Gastroesophageal sphincter (tissue), 4 donors: ENCODE data around the gene RXRA. TPM values are rescaled to one million over a fixed set of nuclear protein-coding genes. Genes with fewer than 3 reads are reported as not detected.

ENCODE experiments used
- ATAC-seq: fragments of 150-250 bp; one replicate; pipeline ENCODE4 v1.9.1; 2016; ENCODE audit warnings: mild to moderate bottlenecking, moderate library complexity
- H3K27ac ChIP-seq, 4 donors: fragments of 200-600 bp; sonication (generic) in 3 of 4; 1 replicate in 3 of 4; 2 replicates in 1 of 4; pipeline ENCODE4 v1.5.1; 2016 to 2019
- H3K27me3 ChIP-seq: fragments of 200-600 bp; sonication (generic); one replicate; pipeline ENCODE4 v1.5.1; 2019
- H3K36me3 ChIP-seq, 2 donors: fragments of 200-600 bp; sonication (generic); one replicate each; pipeline ENCODE4 v1.5.1; 2019; ENCODE audit warnings: control low read depth in 1 of 2
- H3K4me1 ChIP-seq, 3 donors: fragments of 200-600 bp; sonication (generic); 1 replicate in 2 of 3; 2 replicates in 1 of 3; pipeline ENCODE4 v1.5.1; 2016 to 2019; ENCODE audit warnings: control low read depth in 2 of 3
- H3K4me3 ChIP-seq, 2 donors: fragments of 200-600 bp; sonication (generic); one replicate each; pipeline ENCODE4 v1.5.1; 2019; ENCODE audit warnings: mild to moderate bottlenecking in 1 of 2, moderate library complexity in 1 of 2
- H3K9me3 ChIP-seq, 3 donors: fragments of 200-600 bp; sonication (generic); one replicate each; pipeline ENCODE4 v1.5.1; 2017 to 2019; ENCODE audit warnings: control low read depth in 2 of 3
- CTCF ChIP-seq, 4 experiments: fragments of 200-600 bp in 2 of 4; fragments of 450-650 bp in 2 of 4; sonication (generic) in 1 of 4; IDR thresholded peaks; one replicate each; pipeline ENCODE4 v1.5.1; 2017 to 2019; ENCODE audit warnings: antibody characterized with exemption in 4 of 4, mild to moderate bottlenecking in 2 of 4, moderate library complexity in 2 of 4
- EP300 ChIP-seq: sonication (generic); formaldehyde crosslinking; IDR thresholded peaks from one replicate; pipeline ENCODE4 v1.6.1; 2017; ENCODE audit warnings: antibody characterized with exemption, mild to moderate bottlenecking
- POLR2A ChIP-seq, 2 donors: fragments of 450-650 bp; IDR thresholded peaks; one replicate each; pipeline ENCODE4 v1.6.1; 2017; ENCODE audit warnings: antibody characterized with exemption in 2 of 2, mild to moderate bottlenecking in 2 of 2, moderate library complexity in 1 of 2
- POLR2AphosphoS5 ChIP-seq: sonication (generic); formaldehyde crosslinking; IDR thresholded peaks from one replicate; pipeline ENCODE4 v1.6.1; 2017; ENCODE audit warnings: antibody characterized with exemption
- WGBS, 2 donors: methylation state at CpG; one replicate each; pipeline ENCODE4 v1.1.5; 2018; ENCODE audit warnings: low coverage in 1 of 2; 5-methylcytosine and 5-hydroxymethylcytosine counted together
- total RNA-seq, 4 donors: library from RNA; depleted of rRNA; stranded (reverse); fragments of >200 nt; gene quantifications; one replicate each; pipeline ENCODE4 v1.1.0, GENCODE V29; 2016

RXRA gene
- total RNA-seq, 4 donors from 2014 or later = 45.1 to 78.9 (median 55.3) TPM

GRCh38 chr9:134460206-134460605 lies 134.0 kb downstream of the RXRA start:
- WGBS, 2 donors = 89% methylated on average over 7 of the region's 12 CpGs; no CpG with 5 or more reads in 1 of the 2 donors
- Histone ChIP-seq H3K27ac (no peak overlapping the region), H3K4me3 (no peak overlapping the region), H3K27me3 (no peaks in the 10 kb centered on the region), H3K36me3 (no peaks in the 10 kb centered on the region), H3K4me1 (peaks cover 0 to 43% (median 34%) of the 10 kb centered on the region in 3 donors), H3K9me3 (peaks cover 0 to 8% (median 0%) of the 10 kb centered on the region in 3 donors)
- TF ChIP-seq EP300 (no peak), POLR2AphosphoS5 (no peak), POLR2A (IDR thresholded peaks at IDR 0.05) (no peak)
- ATAC-seq = no peak

- H3K4me1 ChIP-seq = peaks cover 0 to 36% (median 27%) of the 10 kb centered on the region in 3 donors
- no peak overlapping the region for H3K27ac ChIP-seq
- ATAC-seq = no peak
- TF ChIP-seq CTCF (IDR thresholded peaks at IDR 0.05) (no peak), EP300 (no peak), POLR2AphosphoS5 (no peak), POLR2A (IDR thresholded peaks at IDR 0.05) (no peak)
- peaks cover 0 to 8% (median 0%) of the 10 kb centered on the region in 3 donors for H3K9me3 ChIP-seq
- H3K4me3 ChIP-seq = no peak overlapping the region
- H3K27me3 ChIP-seq = no peaks in the 10 kb centered on the region
- no peaks in the 10 kb centered on the region for H3K36me3 ChIP-seq
- 100% methylated on average over 1 of the region's 5 CpGs; no CpG with 5 or more reads in 1 of the 2 donors for WGBS, 2 donors
These were observed 134.6 kb downstream of the RXRA start for GRCh38 chr9:134460896-134461295.

- no peak for ATAC-seq
- WGBS, 2 donors = 100% methylated on average over 1 of the region's 8 CpGs; no CpG with 5 or more reads in 1 of the 2 donors
These were observed 135.2 kb downstream of the RXRA start for GRCh38 chr9:134461426-134461982.

GRCh38 chr9:134462318-134462717 lies 136.1 kb downstream of the RXRA start:
- no peaks in the 10 kb centered on the region for H3K36me3 ChIP-seq
- TF ChIP-seq EP300 (no peak), CTCF (IDR thresholded peaks at IDR 0.05) (no peak), POLR2A (IDR thresholded peaks at IDR 0.05) (no peak), POLR2AphosphoS5 (no peak)
- H3K9me3 ChIP-seq = peaks cover 0 to 8% (median 0%) of the 10 kb centered on the region in 3 donors
- 47% methylated on average over 6 of the region's 13 CpGs; no CpG with 5 or more reads in 1 of the 2 donors for WGBS, 2 donors
- no peaks in the 10 kb centered on the region for H3K27me3 ChIP-seq
- H3K4me3 ChIP-seq = no peak overlapping the region
- no peak overlapping the region for H3K27ac ChIP-seq
- H3K4me1 ChIP-seq = peaks cover 0 to 22% (median 13%) of the 10 kb centered on the region in 3 donors
- no peak for ATAC-seq

More at GRCh38 chr9:134461426-134461982, 135.2 kb downstream of the RXRA start:
- Histone ChIP-seq H3K27me3 (no peaks in the 10 kb centered on the region), H3K9me3 (peaks cover 0 to 8% (median 0%) of the 10 kb centered on the region in 3 donors), H3K4me3 (no peak overlapping the region), H3K4me1 (peaks cover 0 to 30% (median 21%) of the 10 kb centered on the region in 3 donors), H3K27ac (no peak overlapping the region), H3K36me3 (no peaks in the 10 kb centered on the region)
- TF ChIP-seq POLR2A (IDR thresholded peaks at IDR 0.05) (no peak), POLR2AphosphoS5 (no peak), CTCF (IDR thresholded peaks at IDR 0.05) (no peak), EP300 (no peak)

- 81% methylated on average over 7 of the region's 7 CpGs; no CpG with 5 or more reads in 1 of the 2 donors for WGBS, 2 donors
- no peak overlapping the region for H3K27ac ChIP-seq
- H3K27me3 ChIP-seq = no peaks in the 10 kb centered on the region
- H3K4me3 ChIP-seq = no peak overlapping the region
- no peak for ATAC-seq
- peaks cover 0 to 8% (median 0%) of the 10 kb centered on the region in 3 donors for H3K9me3 ChIP-seq
- TF ChIP-seq EP300 (no peak), POLR2AphosphoS5 (no peak), CTCF (IDR thresholded peaks at IDR 0.05) (no peak), POLR2A (IDR thresholded peaks at IDR 0.05) (no peak)
- peaks cover 0 to 18% (median 9%) of the 10 kb centered on the region in 3 donors for H3K4me1 ChIP-seq
- H3K36me3 ChIP-seq = no peaks in the 10 kb centered on the region
These were observed 137.0 kb downstream of the RXRA start for GRCh38 chr9:134463280-134463679.
